ENCODE measurements around the gene EHBP1.

EHBP1 gene

GRCh38 chr2:62785810-62786597 lies 80.5 kb downstream of the EHBP1 start:
- DNase-seq = no peak

- DNase-seq = peak in 1 of 5 donors; percentile 17
Measured at GRCh38 chr2:62787386-62787785, 81.9 kb downstream of the EHBP1 start.

GRCh38 chr2:62789518-62789917 lies 84.0 kb downstream of the EHBP1 start:
- DNase-seq = no peak

GRCh38 chr2:62789918-62790317 lies 84.4 kb downstream of the EHBP1 start:
- DNase-seq = no peak

- no peak for DNase-seq
Measured at GRCh38 chr2:62792408-62792807, 86.9 kb downstream of the EHBP1 start.

- DNase-seq = no peak
Measured at GRCh38 chr2:62793213-62793612, 87.7 kb downstream of the EHBP1 start.

- DNase-seq = no peak
Measured at GRCh38 chr2:62794791-62795190, 89.3 kb downstream of the EHBP1 start.

GRCh38 chr2:62795341-62795740 lies 89.8 kb downstream of the EHBP1 start:
- DNase-seq = no peak

- no peak for DNase-seq
Measured at GRCh38 chr2:62797107-62797506, 91.6 kb downstream of the EHBP1 start.

- peak in 1 of 5 donors; percentile 12 for DNase-seq
Measured at GRCh38 chr2:62800618-62801017, 95.1 kb downstream of the EHBP1 start.

GRCh38 chr2:62801110-62801509 lies 95.6 kb downstream of the EHBP1 start:
- DNase-seq = no peak

GRCh38 chr2:62801814-62802523 lies 96.5 kb downstream of the EHBP1 start:
- peak in 1 of 5 donors; percentile 26 for DNase-seq

- no peak for DNase-seq
Measured at GRCh38 chr2:62803961-62804360, 98.4 kb downstream of the EHBP1 start.

- DNase-seq = no peak
Measured at GRCh38 chr2:62806231-62806630, 100.7 kb downstream of the EHBP1 start.

- DNase-seq = no peak
Measured at GRCh38 chr2:62808554-62808953, 103.0 kb downstream of the EHBP1 start.

GRCh38 chr2:62811086-62811485 lies 105.6 kb downstream of the EHBP1 start:
- DNase-seq = no peak

- no peak for DNase-seq
Measured at GRCh38 chr2:62811972-62812371, 106.5 kb downstream of the EHBP1 start.

GRCh38 chr2:62812921-62813825 lies 107.7 kb downstream of the EHBP1 start:
- no peak for DNase-seq

GRCh38 chr2:62814123-62814522 lies 108.6 kb downstream of the EHBP1 start:
- DNase-seq = no peak

- DNase-seq = no peak
Measured at GRCh38 chr2:62817348-62817747, 111.8 kb downstream of the EHBP1 start.

- DNase-seq = no peak
Measured at GRCh38 chr2:62817995-62818713, 112.6 kb downstream of the EHBP1 start.

GRCh38 chr2:62822549-62822948 lies 117.0 kb downstream of the EHBP1 start:
- no peak for DNase-seq
